ENCODE measurements around the gene RER1.

DNA sequence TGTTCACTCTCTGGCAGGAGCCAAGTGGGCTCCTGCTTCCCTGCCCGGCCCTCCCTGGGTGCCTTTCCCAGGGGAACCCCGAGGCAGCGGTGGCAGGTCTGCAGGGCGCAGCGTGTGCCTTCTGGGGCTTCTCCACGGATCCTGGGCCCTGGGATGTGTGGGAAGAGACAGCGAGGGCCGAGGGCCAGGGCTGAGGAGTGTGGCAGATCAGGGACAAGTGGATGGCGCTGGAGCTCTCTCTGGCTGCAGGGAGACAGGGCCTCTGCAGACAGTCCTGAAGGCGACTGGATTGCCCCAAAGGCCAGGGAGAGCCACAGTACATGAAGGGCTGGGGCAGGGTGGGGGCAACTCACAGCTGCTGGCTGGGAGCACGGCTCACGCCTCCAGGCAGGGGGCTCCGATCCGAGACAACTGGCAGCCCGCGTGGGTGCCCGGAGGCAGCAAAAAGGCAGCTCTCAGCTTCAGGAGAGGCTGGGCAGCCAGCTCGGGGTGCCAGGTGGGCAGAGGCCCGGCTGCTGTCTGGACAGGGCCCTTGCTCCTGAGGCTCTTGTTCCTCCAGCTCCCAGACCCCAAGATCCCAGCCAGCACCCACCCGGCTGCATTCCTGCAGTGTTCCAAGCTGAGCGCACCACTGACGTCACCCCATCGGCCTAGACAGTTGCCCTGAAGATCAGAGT is 16.3 kb upstream of the RER1 start:
- TF ChIP-seq, protein P1, sequence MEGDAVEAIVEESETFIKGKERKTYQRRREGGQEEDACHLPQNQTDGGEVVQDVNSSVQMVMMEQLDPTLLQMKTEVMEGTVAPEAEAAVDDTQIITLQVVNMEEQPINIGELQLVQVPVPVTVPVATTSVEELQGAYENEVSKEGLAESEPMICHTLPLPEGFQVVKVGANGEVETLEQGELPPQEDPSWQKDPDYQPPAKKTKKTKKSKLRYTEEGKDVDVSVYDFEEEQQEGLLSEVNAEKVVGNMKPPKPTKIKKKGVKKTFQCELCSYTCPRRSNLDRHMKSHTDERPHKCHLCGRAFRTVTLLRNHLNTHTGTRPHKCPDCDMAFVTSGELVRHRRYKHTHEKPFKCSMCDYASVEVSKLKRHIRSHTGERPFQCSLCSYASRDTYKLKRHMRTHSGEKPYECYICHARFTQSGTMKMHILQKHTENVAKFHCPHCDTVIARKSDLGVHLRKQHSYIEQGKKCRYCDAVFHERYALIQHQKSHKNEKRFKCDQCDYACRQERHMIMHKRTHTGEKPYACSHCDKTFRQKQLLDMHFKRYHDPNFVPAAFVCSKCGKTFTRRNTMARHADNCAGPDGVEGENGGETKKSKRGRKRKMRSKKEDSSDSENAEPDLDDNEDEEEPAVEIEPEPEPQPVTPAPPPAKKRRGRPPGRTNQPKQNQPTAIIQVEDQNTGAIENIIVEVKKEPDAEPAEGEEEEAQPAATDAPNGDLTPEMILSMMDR (IDR thresholded peaks at IDR 0.05; ENCODE audit: insufficient read depth, low read depth, low read length), result no peak
- TF ChIP-seq EZH2 (IDR thresholded peaks at IDR 0.05; ENCODE audit: insufficient read depth, low read length), result no peak
